ENCODE results near the gene CYP3A7.
"Not testable (repeated sequence)": the region's sequence is repeated elsewhere in the genome, so short reads cannot be mapped to it uniquely, and the experiment has no call there.

The CYP3A7 gene

DNA sequence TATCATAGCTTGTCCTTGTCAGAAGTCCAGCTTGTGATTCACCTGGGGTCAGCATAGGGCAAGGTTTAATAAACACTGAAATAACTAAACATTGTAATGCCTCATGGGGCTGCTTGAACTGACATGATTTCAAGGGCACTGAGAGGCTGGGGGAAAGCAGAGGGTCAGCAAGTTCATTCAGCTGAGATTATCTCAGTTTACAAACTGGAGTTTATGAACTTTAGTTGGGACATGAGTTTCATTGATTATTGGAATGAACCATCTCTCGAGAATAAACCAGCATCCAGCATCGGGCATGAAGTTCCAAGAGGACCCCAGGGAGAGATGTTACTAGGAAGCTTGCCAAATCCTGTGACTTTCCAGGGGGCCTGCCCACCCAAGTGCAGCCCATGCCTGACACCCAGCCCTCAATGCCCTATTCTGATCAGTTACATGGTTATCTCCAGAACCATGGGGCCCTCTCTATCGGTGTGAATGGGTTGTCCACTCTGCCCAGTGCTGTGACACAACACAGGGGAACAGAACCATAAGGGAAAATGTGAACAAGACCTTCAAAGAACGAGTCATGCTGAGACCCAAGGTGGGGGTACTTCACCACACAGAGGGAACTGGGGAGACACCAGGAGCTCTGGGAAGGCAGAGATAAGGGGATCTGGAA is 7.9 kb upstream of the CYP3A7 start:
- H3K4me3 ChIP-seq (replicated peaks; ENCODE audit: low read depth, low read length): no peak overlapping the region
- TF ChIP-seq CTCF (IDR thresholded peaks at IDR 0.05; ENCODE audit: insufficient read depth, low read length, poor library complexity, severe bottlenecking): no peak

GRCh38 chr7:99741441-99741795 is 6.4 kb upstream of the CYP3A7 start:
- DNase-seq (ENCODE audit: extremely low read depth, insufficient read length): no peak
- H3K27me3 ChIP-seq (replicated peaks; ENCODE audit: control insufficient read depth, insufficient read depth, low read length): no peaks in the 10 kb centered on the region; the same call in 1 of the 2 replicates
- H3K36me3 ChIP-seq (ENCODE audit: control insufficient read depth, insufficient read depth, low read length): no peaks in the 10 kb centered on the region
- TF ChIP-seq CTCF (IDR thresholded peaks at IDR 0.05; ENCODE audit: insufficient read depth, low read length, poor library complexity, severe bottlenecking): no peak
- H3K4me3 ChIP-seq (replicated peaks; ENCODE audit: low read depth, low read length): no peak overlapping the region

More for the DNA sequence above, 7.9 kb upstream of the CYP3A7 start:
- Histone ChIP-seq H3K27me3 (replicated peaks; ENCODE audit: control insufficient read depth, insufficient read depth, low read length) (no peaks in the 10 kb centered on the region; the same call in 1 of the 2 replicates), H3K36me3 (ENCODE audit: control insufficient read depth, insufficient read depth, low read length) (no peaks in the 10 kb centered on the region)
- no peak for DNase-seq (ENCODE audit: extremely low read depth, insufficient read length)

- Histone ChIP-seq H3K4me3 (replicated peaks; ENCODE audit: low read depth, low read length) (no peak overlapping the region), H3K36me3 (ENCODE audit: control insufficient read depth, insufficient read depth, low read length) (no peaks in the 10 kb centered on the region), H3K27me3 (replicated peaks; ENCODE audit: control insufficient read depth, insufficient read depth, low read length) (no peaks in the 10 kb centered on the region; the same call in 1 of the 2 replicates)
- DNase-seq (ENCODE audit: extremely low read depth, insufficient read length): no peak
- no peak for TF ChIP-seq CTCF (IDR thresholded peaks at IDR 0.05; ENCODE audit: insufficient read depth, low read length, poor library complexity, severe bottlenecking)
Observed at GRCh38 chr7:99740573-99741440, 5.8 kb upstream of the CYP3A7 start.

- Histone ChIP-seq H3K36me3 (ENCODE audit: control insufficient read depth, insufficient read depth, low read length) (no peaks in the 10 kb centered on the region), H3K27me3 (replicated peaks; ENCODE audit: control insufficient read depth, insufficient read depth, low read length) (no peaks in the 10 kb centered on the region; the same call in 1 of the 2 replicates)
- TF ChIP-seq CTCF (IDR thresholded peaks at IDR 0.05; ENCODE audit: insufficient read depth, low read length, poor library complexity, severe bottlenecking): no peak
Observed at GRCh38 chr7:99739699-99740572, 4.9 kb upstream of the CYP3A7 start.

GRCh38 chr7:99737726-99738125 is 2.7 kb upstream of the CYP3A7 start:
- Histone ChIP-seq H3K27me3 (replicated peaks; ENCODE audit: control insufficient read depth, insufficient read depth, low read length) (no peaks in the 10 kb centered on the region; the same call in 1 of the 2 replicates), H3K4me3 (replicated peaks; ENCODE audit: low read depth, low read length) (no peak overlapping the region), H3K36me3 (ENCODE audit: control insufficient read depth, insufficient read depth, low read length) (no peaks in the 10 kb centered on the region)
- no peak for TF ChIP-seq CTCF (IDR thresholded peaks at IDR 0.05; ENCODE audit: insufficient read depth, low read length, poor library complexity, severe bottlenecking)
- no peak for DNase-seq (ENCODE audit: extremely low read depth, insufficient read length)

More at GRCh38 chr7:99739699-99740572, 4.9 kb upstream of the CYP3A7 start:
- no peak for DNase-seq (ENCODE audit: extremely low read depth, insufficient read length)
- H3K4me3 ChIP-seq (replicated peaks; ENCODE audit: low read depth, low read length): no peak overlapping the region

DNA sequence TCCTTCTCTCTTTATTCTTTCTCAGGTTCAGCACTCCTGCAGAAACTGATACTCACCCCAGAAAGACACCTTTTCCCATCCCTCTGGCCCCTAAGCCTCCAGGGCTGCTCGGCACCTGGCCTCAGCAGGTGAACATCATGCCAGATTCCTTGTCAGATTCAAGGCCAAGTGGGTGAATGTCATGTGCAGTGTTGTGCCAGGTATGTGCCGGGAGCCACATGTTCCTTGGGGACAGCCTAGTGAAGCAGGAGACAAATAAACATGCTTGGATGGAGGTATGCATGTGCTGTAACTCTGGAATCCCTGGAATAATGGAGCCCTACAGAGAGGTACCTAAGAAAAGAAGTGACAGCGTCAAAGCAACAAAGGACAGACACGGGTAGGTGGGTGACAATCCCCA is 1.7 kb upstream of the CYP3A7 start:
- H3K4me3 ChIP-seq (replicated peaks; ENCODE audit: low read depth, low read length); H3K27me3 ChIP-seq (replicated peaks; ENCODE audit: control insufficient read depth, insufficient read depth, low read length); H3K36me3 ChIP-seq (ENCODE audit: control insufficient read depth, insufficient read depth, low read length); DNase-seq (ENCODE audit: extremely low read depth, insufficient read length): not testable (repeated sequence)

All from GM06990 (cell line).